GM13977 (cell line): ENCODE results near the gene NECAB2.

ENCODE experiments used
- DNase-seq: peaks from one replicate; pipeline ENCODE4 v3.0.0; 2012; ENCODE audit warnings: low spot score
- in situ Hi-C: fragments of 300-500 bp; cut with MboI; formaldehyde crosslinking; loops from one replicate; pipeline ENCODE4 v1.12.0; 2022; ENCODE audit warnings: low sequenced_read_pairs, low pct_unique_long_range_greater_than_20kb, mixed read lengths, inconsistent platforms; ENCODE audit not compliant: unreplicated experiment
- TF ChIP-seq, protein P1 (sequence below): IDR thresholded peaks from 2 replicates; pipeline ENCODE4 v1.5.1; 2012; ENCODE audit warnings: mild to moderate bottlenecking, control low read depth; ENCODE audit not compliant: insufficient read depth; ENCODE audit errors: extremely low read depth, missing control alignments

The NECAB2 gene

DNA sequence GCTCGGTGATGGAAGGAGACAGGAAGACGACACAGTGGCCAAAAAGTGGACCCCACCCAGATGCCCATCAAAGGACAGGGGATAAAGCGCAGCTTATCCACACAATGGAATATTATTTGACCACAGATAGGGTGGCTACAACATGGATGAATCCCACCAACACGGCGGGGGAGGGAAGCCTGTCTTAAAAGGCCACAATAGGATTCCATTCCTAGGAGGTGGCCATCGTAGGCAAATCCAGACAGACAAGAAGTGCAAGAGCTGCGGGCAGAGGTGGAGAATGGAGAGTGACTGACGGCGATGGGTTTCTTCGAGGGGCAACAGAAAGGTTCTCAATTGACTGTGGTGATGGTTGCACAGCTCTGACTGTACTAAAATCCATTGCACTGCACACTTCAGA lies 58.6 kb downstream of the NECAB2 start:
- no peak for DNase-seq
- TF ChIP-seq, protein P1, sequence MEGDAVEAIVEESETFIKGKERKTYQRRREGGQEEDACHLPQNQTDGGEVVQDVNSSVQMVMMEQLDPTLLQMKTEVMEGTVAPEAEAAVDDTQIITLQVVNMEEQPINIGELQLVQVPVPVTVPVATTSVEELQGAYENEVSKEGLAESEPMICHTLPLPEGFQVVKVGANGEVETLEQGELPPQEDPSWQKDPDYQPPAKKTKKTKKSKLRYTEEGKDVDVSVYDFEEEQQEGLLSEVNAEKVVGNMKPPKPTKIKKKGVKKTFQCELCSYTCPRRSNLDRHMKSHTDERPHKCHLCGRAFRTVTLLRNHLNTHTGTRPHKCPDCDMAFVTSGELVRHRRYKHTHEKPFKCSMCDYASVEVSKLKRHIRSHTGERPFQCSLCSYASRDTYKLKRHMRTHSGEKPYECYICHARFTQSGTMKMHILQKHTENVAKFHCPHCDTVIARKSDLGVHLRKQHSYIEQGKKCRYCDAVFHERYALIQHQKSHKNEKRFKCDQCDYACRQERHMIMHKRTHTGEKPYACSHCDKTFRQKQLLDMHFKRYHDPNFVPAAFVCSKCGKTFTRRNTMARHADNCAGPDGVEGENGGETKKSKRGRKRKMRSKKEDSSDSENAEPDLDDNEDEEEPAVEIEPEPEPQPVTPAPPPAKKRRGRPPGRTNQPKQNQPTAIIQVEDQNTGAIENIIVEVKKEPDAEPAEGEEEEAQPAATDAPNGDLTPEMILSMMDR: no peak
- in situ Hi-C loops: no loop called here

DNA sequence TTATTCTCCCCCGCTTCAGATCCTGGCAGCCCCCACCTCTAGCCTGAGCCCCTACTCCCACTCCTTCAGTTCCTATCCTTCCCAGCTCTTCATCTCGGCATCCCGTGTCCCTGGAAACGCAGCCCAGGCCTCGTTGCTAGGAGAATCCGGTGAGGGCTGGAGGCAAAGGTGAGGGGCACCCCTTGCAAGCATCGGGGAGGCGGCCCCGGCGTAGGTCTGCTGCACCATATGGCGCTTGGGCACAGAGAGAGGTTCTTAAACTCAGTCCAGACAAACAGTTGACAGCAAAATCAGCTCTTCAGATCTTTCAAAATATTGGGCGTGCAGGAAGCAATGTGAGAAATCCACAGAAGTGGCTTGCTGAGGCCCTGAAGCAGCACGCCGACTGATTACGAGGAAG lies 59.6 kb downstream of the NECAB2 start:
- in situ Hi-C loops: no loop called here
- TF ChIP-seq, protein P1: no peak
- DNase-seq: no peak

DNA sequence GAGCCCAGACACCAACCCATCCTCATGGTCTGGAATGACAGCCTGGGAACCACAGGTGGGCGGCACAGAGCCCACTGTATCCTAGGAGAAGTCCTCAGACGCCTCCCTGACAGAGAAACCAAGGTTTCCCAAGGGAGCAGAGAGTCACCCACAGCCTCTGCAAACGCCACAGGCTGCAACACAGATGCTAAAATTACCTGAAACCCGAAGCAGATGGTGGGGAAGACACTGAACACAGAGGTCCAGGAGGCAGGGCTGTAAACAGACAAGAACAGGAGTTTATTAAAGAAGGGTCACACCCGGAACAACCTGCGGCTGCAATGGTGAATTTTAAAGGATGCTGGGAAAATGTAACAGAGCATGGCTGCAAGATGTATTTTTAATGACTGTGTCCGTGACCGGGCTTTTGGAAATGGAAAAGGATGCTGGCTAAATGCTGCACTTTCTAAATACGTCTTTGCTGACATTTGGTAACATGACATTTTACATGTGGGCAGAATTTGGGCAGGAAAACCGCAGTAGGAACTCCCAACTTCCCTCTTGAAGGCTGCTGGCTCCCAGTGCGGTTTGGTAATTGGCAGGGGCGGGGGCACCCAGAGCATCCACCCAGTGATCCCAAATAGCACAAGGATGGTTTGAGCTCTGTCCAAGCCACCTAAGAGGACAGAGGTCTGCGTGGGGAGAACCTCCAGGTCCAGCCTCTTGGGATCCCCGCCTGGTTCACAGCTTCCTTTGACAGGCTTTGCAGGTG lies 61.4 kb downstream of the NECAB2 start:
- no peak for DNase-seq
- in situ Hi-C loops: no loop called here
- TF ChIP-seq, protein P1: no peak

DNA sequence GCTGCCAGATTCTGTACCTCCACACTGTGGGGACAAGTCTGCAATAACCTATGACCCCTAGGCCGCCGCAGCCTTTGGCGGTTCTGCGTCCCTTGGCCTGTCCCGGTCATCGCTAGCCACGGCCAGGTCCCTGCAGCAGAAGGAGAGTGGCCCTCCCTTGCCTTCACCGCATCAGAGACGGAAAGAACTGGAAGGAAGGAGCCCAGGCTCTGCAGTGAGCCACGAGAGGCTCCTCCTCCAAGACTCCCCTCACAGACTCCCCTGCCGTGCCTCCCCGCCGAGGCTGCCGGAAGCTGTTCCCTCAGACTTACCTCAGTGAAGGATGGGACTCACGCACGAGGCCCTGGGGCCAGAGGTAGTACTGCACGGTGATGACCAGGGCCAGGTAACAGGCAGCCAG lies 63.5 kb downstream of the NECAB2 start:
- in situ Hi-C loops: no loop called here
- no peak for DNase-seq
- TF ChIP-seq, protein P1: no peak

DNA sequence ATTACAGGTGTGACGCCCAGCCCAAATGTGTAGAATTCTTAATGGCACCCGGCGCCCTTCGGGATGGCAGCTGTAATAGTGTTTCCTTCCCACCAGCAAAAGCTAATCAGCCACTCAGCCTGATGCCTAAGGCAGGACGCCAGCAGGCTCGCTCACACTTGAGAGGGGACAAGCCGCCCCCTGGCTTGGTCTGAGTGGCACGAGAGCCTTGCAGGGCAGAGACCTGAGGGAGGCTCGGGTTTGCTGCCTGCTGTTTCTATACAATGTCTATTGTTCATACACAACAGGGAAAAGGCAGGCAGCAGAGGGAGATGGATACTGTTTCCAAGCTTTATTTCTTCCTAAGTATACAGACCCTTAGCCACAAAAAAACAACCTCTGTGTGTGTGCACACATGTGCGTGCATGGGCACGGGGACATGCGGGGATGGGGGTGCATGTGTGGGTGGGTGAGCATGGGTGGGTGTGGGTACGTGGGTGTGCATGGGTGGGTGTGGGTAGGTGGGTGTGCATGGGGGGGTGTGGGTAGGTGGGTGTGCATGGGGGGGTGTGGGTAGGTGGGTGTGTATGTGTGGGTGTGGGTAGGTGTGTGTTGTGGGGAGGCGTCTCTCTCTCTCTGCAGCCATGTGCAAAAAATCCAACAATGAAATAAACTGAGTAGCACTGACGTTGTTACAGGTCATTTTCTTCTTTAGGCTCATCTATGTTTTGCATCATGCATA lies 64.6 kb downstream of the NECAB2 start:
- no peak for DNase-seq
- TF ChIP-seq, protein P1: no peak
- in situ Hi-C loops: no loop called here

DNA sequence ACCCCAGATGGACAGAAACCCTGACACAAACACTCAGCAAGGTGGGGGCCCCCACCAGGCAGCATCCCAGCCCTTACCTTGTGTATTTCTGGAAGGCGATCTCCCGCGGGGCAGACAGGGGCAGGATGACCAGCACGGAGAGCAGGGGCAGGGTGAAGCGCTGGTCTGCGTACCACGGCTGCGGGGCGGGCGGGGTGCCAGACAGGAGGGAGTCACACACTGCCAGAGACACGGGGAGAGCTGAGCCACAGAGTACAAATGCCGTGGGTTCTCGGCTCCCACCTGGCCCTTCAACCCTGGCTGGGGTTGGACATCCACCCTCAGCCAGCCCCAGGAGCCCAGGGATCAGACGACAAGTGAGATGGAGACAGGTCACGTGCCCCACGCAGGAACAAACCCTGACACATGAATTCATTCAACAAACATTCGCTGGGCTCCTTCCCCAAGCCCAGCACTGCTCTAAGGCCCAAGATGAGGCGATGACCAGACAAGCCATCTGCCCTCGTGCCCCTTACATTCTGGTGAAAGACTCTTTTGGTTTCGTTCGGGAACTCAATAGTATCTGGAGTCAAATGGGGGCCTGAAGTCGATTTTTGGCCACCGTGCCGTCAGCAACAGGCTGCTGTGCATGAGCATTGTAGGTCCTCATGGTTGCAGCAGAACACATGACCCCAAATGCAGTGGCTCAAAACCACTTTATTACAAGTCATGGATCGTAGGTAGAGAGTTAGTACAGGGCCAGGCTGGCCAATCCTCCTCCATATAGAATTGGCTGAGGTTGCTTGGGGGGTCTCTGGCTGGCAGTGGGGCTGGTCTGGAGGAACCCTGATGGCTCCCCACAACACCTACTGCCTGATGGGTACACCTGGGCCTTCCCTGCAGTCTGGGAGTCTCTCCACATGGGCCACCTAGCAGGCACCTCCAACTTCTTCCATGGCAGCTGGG lies 65.5 kb downstream of the NECAB2 start:
- DNase-seq: no peak
- in situ Hi-C loops: no loop called here
- TF ChIP-seq, protein P1: no peak
